ENCODE measurements around the gene PADI1.

Gene PADI1

DNA sequence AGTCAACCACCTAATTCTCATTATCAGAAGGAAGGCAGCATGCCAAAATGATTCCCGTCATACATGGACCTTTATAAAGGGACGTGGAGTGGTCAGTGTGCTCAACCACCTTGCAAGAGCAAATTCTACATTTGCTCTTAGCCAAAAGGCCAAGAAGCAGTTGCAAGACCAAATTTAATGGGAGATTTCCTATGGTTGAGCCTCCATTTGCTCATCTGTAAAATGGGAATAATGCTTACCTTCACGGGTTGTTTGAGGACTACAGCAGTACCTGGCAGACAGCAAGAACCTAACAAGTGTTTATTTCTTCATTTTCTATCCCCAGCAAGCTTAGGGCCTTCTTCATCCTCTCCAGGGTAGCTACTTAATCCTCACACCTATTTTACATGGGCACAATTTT lies 85.6 kb downstream of the PADI1 start:
- H4K20me1 ChIP-seq (ENCODE audit: insufficient read depth, low read length) = no peaks in the 10 kb centered on the region
- H3K4me2 ChIP-seq (ENCODE audit: insufficient read depth, low read length) = no peak overlapping the region
- H3K9me3 ChIP-seq (ENCODE audit: insufficient read depth, low read length, severe bottlenecking) = no peaks in the 10 kb centered on the region
- TF ChIP-seq CTCF (IDR thresholded peaks at IDR 0.05; ENCODE audit: borderline replicate concordance, extremely low read depth, low read length, poor library complexity, severe bottlenecking) (no peak), EZH2 (IDR thresholded peaks at IDR 0.05; ENCODE audit: borderline replicate concordance, low read depth, low read length, severe bottlenecking) (no peak)
- H3K27me3 ChIP-seq (ENCODE audit: insufficient read depth, low read length, poor library complexity) = no peaks in the 10 kb centered on the region
- no peak overlapping the region for H2AFZ ChIP-seq (ENCODE audit: low read depth, low read length)
- ATAC-seq (ENCODE audit: insufficient read depth, low read depth) (no peak), DNase-seq (no peak)
- no peaks in the 10 kb centered on the region for H3K36me3 ChIP-seq (ENCODE audit: insufficient read depth, low read length)
- H3K79me2 ChIP-seq (ENCODE audit: insufficient read depth, low read length) = no peaks in the 10 kb centered on the region
- no peak overlapping the region for H3K27ac ChIP-seq (ENCODE audit: low read length)
- no peaks in the 10 kb centered on the region for H3K4me1 ChIP-seq (ENCODE audit: insufficient read depth, low read length)
- no peak overlapping the region for H3K4me3 ChIP-seq (ENCODE audit: low read depth in 1 of 2, low read length in 2 of 2)
- no peak overlapping the region for H3K9ac ChIP-seq (ENCODE audit: low read depth, low read length)

GRCh38 chr1:17292299-17293160 lies 87.6 kb downstream of the PADI1 start:
- H3K4me1 ChIP-seq (ENCODE audit: insufficient read depth, low read length) = no peaks in the 10 kb centered on the region
- no peaks in the 10 kb centered on the region for H3K9me3 ChIP-seq (ENCODE audit: insufficient read depth, low read length, severe bottlenecking)
- no peaks in the 10 kb centered on the region for H3K27me3 ChIP-seq (ENCODE audit: insufficient read depth, low read length, poor library complexity)
- no peaks in the 10 kb centered on the region for H3K36me3 ChIP-seq (ENCODE audit: insufficient read depth, low read length)
- no peak overlapping the region for H3K27ac ChIP-seq (ENCODE audit: low read length)
- no peaks in the 10 kb centered on the region for H3K79me2 ChIP-seq (ENCODE audit: insufficient read depth, low read length)
- H2AFZ ChIP-seq (ENCODE audit: low read depth, low read length) = no peak overlapping the region
- H3K4me2 ChIP-seq (ENCODE audit: insufficient read depth, low read length) = no peak overlapping the region
- H3K4me3 ChIP-seq (ENCODE audit: low read depth in 1 of 2, low read length in 2 of 2) = no peak overlapping the region
- no peak for TF ChIP-seq CTCF (IDR thresholded peaks at IDR 0.05; ENCODE audit: borderline replicate concordance, extremely low read depth, low read length, poor library complexity, severe bottlenecking)
- no peak for TF ChIP-seq EZH2 (IDR thresholded peaks at IDR 0.05; ENCODE audit: borderline replicate concordance, low read depth, low read length, severe bottlenecking)
- DNase-seq (no peak), ATAC-seq (ENCODE audit: insufficient read depth, low read depth) (no peak)
- H4K20me1 ChIP-seq (ENCODE audit: insufficient read depth, low read length) = no peaks in the 10 kb centered on the region
- H3K9ac ChIP-seq (ENCODE audit: low read depth, low read length) = no peak overlapping the region

GRCh38 chr1:17293681-17294425 lies 88.9 kb downstream of the PADI1 start:
- DNase-seq (no peak), ATAC-seq (ENCODE audit: insufficient read depth, low read depth) (no peak)
- no peaks in the 10 kb centered on the region for H4K20me1 ChIP-seq (ENCODE audit: insufficient read depth, low read length)
- no peaks in the 10 kb centered on the region for H3K4me1 ChIP-seq (ENCODE audit: insufficient read depth, low read length)
- H3K4me3 ChIP-seq (ENCODE audit: low read depth in 1 of 2, low read length in 2 of 2) = no peak overlapping the region
- H3K79me2 ChIP-seq (ENCODE audit: insufficient read depth, low read length) = no peaks in the 10 kb centered on the region
- TF ChIP-seq EZH2 (IDR thresholded peaks at IDR 0.05; ENCODE audit: borderline replicate concordance, low read depth, low read length, severe bottlenecking) (no peak), CTCF (IDR thresholded peaks at IDR 0.05; ENCODE audit: borderline replicate concordance, extremely low read depth, low read length, poor library complexity, severe bottlenecking) (no peak)
- no peak overlapping the region for H2AFZ ChIP-seq (ENCODE audit: low read depth, low read length)
- H3K27ac ChIP-seq (ENCODE audit: low read length) = no peak overlapping the region
- no peak overlapping the region for H3K4me2 ChIP-seq (ENCODE audit: insufficient read depth, low read length)
- no peaks in the 10 kb centered on the region for H3K9me3 ChIP-seq (ENCODE audit: insufficient read depth, low read length, severe bottlenecking)
- no peaks in the 10 kb centered on the region for H3K27me3 ChIP-seq (ENCODE audit: insufficient read depth, low read length, poor library complexity)
- H3K9ac ChIP-seq (ENCODE audit: low read depth, low read length) = no peak overlapping the region
- no peaks in the 10 kb centered on the region for H3K36me3 ChIP-seq (ENCODE audit: insufficient read depth, low read length)
